IPS-NIHi11 (cell line): Measurements from ENCODE around the gene SEPTIN2.
"Not testable (repeated sequence)": the region's sequence is repeated elsewhere in the genome, so short reads cannot be mapped to it uniquely, and the experiment has no call there.

ENCODE experiments used
- DNase-seq: peaks from one replicate; pipeline ENCODE4 v3.0.0; 2012; ENCODE audit warnings: mixed read lengths, low spot score

SEPTIN2 gene

DNA sequence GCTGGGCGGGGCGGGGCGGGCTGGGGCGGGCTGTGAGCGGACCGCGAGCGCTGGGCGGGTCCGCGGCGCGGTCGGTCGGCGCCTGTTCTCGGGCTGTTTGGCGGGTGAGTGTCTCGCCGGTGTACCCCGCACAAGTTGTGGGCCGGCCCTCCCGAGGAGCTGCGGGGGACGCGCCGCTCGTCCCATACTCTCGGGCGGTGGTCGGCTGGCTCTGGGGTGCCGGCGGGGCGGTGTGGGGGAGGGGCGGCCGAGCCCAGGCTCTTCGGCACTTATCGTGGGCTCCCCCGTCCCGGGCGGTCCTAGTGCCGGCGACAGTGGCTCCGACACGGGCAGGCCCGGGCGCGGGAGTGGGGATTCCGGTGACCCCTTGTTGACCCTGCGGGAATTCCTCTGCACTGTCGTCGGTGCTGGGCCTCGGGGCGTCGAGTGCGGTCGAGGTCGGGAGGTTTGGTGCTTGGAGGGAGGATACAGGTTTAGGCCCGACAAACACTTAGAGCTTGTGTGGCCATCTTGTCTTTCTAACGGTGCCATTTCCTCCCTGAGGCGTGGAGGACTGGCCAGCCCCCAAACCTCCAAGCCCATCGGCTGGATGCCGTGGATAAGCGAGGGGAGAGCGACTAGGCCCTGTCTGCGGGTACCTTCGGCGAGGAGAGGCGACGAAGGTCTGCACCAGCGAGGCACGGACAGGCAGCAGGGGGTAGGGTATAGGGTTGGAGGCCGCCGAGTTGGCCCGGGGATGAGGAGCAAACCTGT, at the start of gene SEPTIN2:
SEPTIN2 (plus strand) TSS at position 47 of the 753 bp plus-strand sequence. CDS start 8,308 bp downstream, outside the sequence.
- no peak for DNase-seq

DNA sequence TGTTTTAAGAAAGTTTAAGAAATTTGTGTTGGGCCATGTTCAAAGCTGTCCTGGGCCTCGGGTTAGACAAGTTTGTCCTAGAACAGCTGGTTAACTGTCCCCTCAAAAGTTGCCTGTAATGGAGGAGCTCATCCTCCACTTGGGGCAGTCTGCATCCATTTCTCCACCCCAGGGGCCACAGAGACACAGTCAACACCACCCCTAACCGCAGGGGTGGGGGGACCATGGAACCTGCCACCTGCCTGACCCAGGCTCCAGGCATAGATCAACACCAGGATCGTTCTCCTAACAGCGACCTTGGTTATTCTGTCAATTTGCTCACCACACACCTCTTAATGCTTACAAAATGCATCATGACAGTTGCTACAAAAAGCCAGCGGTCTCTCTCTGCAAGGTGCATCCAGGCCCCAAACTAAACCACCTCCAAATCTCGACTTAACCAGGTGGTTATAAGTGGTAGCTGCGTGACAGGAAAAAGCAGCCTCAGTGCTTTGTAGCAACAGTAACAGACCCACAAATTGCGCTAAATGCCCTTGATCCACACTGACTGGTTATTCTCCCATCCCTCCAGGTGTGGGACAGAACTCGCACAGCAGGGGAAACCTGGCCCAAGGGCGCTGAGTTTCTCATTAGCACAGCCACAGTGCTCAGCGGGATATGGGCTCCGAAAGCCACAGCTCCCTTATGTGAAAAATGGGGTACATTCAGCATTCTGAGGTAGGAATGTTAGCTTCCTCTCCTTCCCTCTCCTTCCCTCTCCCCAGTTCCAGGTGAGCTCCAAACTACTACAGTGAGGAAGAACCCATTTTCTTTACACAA, 48.3 kb upstream of the SEPTIN2 start:
- no peak for DNase-seq

DNA sequence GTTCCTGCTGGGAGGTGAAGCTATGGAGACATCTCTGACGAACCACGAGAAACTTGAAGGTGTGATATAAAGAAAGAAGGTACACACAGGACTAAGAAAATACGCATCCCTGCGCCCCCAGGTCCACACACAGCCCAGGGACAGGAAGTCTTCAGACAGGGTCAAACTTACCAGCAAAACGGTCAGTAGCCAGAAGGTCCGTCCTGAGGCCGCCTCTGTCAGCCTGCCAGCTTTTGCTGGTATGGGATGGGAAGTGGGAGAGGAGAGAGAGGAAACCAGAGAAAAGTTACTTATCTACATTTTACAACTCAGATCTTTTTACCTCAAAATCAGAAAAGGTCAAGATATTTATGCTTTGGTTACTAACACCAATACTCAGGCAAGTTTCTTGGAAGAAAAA, 47.4 kb upstream of the SEPTIN2 start:
- DNase-seq: no peak

DNA sequence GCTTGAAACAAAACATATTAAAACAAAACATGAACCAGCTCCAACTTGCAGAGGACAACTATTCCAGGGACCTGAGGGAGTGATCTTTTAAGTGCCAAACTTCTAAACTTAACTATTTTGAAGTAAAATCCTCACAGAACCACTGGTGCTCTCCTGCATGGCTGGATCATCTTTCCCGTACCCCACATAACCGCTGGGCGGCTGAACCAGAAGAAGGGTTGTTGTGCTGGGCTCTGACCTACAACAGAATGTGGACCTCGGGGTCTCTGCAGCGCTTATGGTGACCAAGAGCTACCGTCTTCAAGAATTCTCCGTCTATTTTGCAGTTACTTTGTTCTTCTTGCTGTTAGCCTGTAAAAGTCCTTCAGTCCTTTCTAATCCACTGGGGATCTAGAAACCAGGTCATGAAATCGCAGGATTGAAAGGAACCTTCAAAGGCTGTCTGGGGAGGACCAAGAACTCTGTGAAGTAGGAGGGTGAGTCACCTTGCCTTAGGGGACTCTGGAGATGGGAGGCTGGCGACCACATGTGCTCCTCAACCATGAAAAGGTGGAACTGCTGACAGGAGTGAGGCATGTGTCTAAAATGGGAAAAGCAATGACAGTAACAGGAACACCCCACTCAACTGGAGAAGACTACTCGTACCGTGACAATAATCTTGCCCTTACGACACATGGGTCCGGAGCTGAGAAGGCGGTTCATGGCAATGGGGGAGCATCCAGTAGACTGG, 46.8 kb upstream of the SEPTIN2 start:
- no peak for DNase-seq

DNA sequence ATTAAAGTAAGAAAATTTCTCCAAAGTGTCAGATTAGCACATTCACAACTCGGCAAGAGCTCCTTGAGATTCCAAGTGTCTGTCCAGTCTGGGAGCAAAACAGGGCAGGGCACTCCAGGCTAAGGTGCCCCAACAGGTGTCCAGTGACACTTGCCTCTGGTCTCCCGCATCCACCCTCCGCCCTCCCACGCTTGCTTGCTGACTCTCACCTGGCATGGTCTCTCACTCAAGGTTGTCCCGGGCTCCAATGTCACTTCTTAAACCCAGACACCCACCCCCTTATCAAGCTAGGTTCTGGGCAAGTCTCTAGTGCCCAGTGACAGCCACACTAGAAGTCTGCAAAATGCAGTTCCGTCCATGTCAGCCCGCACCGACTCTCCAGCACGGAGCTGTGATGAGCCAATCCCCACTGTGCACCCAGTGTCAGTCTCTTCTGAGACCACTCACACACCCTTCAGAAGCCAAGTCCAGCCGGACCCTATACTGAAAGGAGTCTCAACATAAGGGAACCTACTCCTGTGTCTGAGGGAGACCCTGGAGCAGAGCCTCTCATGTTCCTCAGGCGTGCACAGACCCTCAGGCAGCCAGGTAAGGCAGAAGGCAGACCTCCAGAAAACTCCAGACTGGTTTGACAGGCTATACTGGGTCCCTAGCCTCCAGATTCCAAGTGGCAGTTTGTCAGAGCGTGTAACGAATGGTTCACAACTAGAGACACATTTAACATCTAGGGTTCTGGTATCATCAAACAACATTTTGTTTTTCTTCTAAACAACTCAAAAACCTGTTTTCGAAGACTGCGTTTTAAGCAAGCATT, 45.8 kb upstream of the SEPTIN2 start:
- no peak for DNase-seq

DNA sequence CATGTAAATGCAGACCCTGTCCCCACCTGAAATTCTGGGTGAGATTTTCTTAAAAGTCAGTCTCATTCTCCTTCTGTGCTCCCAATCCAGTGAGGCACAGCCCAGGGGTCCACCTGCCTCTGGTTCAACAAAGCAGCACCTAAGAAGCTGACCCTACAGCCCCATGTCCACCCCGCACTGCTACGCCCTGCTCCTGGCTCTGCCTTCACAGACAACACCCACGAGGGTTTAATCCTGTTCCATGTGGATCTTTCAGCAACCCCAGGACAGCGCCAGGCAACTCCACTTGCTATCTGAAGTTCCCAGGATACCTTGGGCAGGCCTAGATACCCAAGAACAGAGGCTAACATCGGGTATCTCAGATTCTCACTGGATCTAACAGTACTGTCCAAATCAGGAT, 45.2 kb upstream of the SEPTIN2 start:
- no peak for DNase-seq

DNA sequence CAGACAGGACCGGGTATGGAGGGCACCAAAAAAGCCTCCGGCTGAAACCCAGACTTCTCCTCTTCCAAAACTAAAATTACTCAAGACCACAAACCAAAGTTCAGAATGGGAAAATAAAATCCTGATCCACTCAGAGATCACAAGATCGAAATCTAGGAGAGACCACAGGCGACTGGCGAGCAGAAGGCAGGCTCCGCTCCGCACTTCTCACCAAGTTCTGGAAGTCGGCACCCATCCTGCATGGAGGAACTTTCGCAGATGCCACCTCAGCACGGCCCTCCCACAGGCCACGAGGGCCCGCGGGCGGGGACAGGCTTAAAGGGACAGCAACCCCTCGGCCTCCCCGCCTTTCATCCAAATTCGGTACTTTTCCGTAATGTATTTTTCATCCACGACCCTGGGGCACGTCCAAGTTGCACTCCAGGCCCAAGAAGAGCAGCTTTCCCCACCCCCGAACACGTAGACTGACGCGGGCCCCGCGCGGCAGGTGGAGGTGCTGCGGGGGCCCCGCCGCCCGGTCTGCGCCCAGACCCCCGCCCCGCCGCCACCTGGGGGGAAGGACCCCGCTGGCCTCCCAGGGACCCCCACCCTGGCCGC, 43.9 kb upstream of the SEPTIN2 start:
- DNase-seq: peak; percentile 64

DNA sequence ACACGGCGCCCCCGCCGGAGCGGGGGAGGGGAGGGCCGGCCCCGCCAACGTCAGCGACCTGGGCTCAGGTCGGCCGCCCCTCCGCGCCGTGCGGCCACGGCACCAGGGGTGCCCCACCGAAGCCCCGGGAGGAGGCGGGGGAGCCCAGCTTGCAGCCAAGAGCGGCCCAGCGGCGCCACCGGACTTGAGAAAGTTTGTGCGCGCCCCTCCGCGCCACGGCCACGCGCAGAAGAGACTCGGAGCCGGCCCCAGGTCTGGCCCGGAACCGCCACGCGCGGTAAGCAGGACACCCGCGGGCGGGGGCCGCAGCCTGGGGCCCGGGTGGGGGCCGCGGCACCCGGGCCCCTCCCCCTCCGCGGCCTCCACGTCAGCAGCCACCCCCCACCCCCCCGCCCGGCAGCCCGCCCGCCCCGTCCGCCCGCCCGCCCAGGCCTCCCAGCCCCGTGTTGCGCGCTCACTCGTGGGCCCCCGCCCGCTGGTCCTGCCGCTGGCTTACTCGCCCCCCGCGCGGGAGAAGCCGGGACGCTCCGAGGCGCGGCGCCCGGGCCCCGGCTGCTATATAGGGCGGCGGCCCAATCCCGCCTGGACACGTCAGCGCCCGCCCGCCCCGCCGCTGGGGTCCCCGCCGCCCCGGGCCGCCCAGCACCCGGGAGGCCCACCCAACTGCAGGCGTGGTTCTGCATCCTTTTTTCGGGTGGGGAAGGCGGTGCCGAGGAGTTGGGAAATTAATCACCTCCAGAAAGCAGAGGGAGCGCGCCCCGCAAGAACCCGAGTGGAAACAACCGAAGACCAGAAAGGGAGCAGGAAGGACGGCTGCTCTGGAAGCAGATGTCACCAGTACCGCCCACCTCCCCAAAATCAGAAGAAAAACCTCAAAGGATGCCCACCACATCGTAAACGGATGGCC, 43.2 kb upstream of the SEPTIN2 start:
- DNase-seq: peak; percentile 82

DNA sequence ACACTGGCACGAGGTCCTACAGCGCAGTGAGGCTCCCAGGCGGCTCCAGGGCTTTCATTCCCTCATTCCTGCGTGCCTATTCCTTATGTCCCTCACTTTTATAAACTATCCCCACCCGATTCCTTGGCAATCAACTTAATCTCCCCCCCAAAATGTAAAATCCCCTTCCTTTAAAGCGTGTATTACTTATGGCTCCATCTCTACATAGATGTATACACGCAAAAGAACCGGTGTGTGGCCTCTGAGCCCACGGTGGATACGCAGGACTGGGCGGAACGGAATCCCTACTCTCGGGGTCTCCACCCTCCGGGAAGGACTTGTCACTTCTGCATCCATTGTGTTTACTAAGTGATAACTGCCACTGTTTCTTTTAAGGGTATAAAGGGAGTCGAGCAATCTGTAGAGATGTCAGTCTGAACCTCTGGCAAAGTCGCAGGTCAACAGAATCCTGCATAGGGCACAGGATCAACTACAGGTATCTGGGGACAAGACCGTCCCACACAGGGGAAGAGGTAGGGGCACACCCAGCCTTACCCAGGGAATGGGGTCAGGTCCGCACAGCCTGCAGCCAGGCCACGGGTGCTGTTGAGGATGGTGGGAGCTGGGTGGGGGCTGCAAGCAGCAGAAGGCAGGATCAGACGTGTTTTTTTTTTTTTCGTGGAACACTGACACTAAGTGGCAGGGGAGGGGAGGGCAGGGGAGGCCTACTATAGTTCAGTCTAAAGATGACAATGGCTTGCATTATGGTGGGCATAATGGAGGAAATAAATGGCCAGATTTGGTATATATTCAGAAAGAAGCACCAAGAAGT, 42.3 kb upstream of the SEPTIN2 start:
- no peak for DNase-seq

DNA sequence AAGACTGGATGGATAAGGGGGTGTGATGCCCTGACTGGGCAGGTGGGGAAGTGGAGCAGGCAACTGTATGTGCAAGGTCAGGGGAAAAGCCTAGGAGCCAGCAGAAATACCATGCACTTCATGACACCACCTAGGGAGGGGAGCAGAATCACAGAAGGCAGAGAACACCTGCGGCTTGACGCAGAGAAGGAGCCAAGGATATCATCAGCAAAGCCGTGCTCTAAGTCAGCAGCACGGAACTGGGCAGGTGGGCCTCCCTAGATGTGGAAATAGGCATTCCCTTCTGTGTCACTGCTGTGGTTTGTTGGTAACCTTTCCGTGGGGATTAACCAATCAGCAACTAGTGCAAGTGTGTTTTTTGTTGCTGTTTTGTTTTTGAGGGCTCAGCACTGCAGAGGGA, 41.6 kb upstream of the SEPTIN2 start:
- no peak for DNase-seq

DNA sequence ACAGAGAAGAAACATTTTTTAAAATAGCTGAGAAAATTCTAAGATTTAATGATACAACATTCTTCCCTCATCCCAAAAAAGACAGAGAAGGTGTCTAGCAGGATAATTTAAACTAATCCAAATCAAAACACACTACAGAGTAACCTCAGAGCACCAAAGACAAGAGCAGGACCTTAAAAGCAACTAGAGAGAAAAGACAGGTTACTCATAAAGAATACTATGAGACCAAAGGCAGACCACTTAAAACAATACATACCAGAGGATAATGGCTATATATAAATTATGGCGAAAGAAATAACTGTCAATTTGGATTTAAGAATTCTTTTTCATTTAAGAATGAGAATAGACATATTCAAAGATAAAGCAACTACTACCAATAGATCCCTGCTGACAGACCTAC, 40.2 kb upstream of the SEPTIN2 start:
- DNase-seq: no peak

DNA sequence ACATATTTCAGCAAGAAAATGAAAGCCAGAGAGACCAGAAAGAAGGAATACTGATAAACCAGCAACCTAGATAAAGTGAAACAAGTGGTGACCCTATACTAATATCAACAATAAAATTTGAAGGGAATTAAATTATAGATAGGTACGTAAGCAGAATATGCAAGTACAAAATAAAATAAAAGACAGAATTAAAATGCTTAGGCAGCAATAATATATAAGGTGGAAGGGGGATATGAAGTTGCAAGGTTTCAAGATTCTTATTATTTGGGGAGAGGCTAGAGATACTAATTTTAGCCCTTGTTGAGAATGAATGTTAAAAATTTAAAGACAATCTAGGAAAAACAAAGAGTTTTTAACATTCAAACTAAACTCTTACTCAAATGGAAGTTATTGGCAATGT, 39.8 kb upstream of the SEPTIN2 start:
- no peak for DNase-seq

DNA sequence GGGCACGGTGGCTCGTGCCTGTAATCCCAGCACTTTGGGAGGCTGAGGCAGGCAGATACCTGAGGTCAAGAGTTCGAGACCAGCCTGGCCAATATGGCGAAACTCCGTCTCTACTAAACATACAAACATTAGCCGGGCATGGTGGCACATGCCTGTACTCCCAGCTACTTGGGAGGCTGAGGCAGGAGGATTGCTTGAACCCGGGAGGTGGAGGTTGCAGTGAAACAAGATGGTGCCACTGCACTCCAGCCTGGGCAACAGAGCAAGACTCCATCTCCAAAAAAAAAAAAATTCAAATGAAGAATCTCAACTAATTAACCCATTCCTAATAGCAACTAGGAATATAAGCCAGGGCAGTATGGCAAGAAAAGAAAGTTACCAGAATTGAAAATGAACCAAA, 37.4 kb upstream of the SEPTIN2 start:
- DNase-seq: not testable (repeated sequence)

DNA sequence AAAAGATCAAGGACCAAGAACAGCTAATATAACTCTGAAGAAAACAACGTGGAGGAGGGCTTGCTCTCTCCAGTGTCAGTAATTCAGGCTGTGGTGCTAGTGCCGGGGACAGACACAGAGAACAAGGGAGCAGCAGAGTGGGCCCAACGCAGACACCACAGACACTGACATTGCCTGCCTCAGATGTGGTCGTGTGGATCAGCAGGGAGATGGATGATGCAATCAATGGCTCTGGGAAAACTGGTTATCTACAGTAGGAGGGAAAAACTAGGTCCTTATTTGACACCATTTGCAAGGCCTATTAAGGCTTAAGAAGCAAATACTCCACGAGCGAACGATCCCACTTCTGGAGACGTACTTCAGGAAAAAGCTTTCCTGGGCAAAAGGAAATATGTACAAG, 36.3 kb upstream of the SEPTIN2 start:
- DNase-seq: no peak

DNA sequence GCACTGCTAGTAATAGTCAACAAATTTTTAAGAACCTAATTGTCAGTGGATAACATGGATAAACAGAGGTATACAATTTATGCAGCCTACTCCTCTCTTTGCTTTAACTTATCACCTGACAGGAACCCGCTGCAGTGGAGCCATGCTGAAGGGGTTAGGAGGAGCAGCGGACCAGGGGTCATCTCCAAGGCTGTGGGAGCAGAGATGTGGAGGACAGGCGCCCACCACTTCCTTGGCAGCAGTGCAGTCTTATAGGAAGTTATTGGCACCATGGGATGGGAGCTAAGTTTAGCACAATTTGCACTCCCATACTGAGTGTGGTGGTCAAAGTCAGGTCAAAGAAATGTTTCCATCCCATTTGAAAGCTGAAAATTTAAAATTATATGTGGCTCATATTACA, 35.9 kb upstream of the SEPTIN2 start:
- DNase-seq: no peak

DNA sequence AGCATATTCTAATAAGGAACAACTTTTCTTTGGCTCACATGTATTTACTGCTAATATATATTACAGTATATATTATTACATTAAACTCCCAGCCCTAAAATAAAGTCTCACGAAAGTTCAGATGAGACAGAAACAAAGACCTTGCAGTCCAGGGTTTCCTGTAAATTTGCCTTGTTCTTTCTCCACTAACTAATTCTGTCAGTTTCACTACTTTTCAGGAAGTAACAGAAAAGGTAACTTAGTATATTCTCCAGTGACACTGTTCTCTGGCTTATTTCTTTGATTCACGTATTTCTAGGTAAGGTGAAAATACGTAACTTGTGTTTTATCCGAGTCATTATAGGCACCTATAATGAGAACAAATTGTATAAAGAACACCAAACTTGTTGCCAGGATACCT, 35.4 kb upstream of the SEPTIN2 start:
- no peak for DNase-seq

DNA sequence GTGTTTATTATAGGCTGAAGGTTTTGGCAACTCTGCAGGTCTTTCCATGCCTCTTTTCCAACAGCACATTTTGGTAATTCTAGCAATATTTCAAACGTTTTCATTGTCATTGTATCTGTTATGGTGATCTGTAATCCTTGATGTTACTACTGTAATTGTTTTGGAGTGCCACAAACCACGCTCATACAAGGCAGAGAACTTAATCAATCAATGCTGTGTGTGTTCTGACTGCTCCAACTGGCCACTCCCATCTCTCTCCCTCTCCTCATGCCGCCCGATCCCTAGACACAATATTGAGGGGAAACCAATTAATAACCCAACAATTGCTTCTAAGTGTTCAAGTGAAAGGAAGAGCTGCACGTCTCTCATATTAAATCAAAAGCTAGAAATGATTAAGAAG, 33.2 kb upstream of the SEPTIN2 start:
- DNase-seq: no peak

DNA sequence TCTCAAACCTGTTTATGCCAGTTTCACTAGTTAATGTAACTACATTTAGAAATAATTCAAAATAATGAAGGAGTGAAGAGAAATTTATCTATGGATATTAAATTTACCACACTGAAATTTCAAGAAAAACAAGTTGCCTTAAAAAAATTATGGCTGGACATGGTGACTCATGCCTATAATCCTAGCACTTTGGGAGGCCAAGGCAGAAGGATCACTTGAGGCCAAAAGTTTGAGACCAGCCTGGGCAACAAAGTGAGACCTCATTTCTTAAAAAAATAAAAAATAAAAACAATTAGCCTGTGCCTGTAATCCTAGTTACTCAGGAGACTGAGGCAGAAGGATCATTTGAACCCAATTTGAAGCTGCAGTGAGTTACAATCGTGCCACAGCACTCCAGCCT, 30.1 kb upstream of the SEPTIN2 start:
- DNase-seq: no peak

DNA sequence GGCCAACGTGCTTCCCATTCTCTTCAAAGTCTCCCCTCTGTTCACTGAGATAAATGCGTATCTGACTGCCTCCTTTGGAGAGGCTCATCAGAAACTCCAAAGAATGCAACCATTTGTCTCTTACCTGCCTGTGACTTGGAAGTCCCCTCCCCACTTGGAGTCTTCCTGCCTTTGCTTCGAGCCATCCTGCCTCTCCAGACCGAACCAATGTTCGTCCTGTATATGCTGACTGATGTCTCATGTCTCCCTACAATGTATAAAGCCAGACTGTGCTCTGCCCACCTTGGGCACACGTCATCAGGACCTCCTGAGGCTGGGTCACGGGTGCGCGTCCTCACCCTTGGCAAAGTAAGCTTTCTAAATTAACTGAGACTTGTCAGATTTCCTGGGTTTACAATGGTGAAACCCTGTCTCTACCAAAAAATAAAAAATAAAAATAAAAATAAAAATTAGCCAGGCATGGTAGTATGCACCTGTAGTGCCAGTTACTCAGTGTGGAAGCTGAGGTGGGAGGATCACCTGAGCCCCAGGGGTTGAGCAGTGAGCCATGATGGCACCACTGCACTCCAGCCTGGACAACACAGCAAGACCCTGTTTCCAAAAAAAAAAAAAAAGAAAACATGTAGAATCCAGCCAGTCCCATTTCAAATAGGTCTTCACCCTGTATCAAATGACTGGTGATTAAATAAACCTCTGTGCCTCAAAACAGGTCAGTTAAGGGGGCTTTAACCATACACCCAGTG, 29.2 kb upstream of the SEPTIN2 start:
- no peak for DNase-seq
